NAMALWA (cell line): ENCODE data around the gene OXSM.

ENCODE experiments used
- DNase-seq: peaks from one replicate; pipeline ENCODE4 v3.0.0-alpha.2; 2015; ENCODE audit warnings: low spot score

The OXSM gene

GRCh38 chr3:25789596-25790556 lies at the start of gene OXSM:
Gene OXSM (plus strand): TSS chr3:25790090. CDS start chr3:25791021, 931 bp downstream.
- peak; percentile 97 for DNase-seq

GRCh38 chr3:25744470-25744869 lies 45.4 kb upstream of the OXSM start:
- DNase-seq = no peak

GRCh38 chr3:25747033-25747432 lies 42.9 kb upstream of the OXSM start:
- DNase-seq = no peak

- no peak for DNase-seq
Observed at GRCh38 chr3:25748189-25748588, 41.7 kb upstream of the OXSM start.

GRCh38 chr3:25749031-25749581 lies 40.8 kb upstream of the OXSM start:
- no peak for DNase-seq

GRCh38 chr3:25751048-25751447 lies 38.8 kb upstream of the OXSM start:
- DNase-seq = no peak

GRCh38 chr3:25751725-25752124 lies 38.2 kb upstream of the OXSM start:
- DNase-seq = no peak

- peak; percentile 34 for DNase-seq
Observed at GRCh38 chr3:25768851-25769250, 21.0 kb upstream of the OXSM start.

GRCh38 chr3:25775936-25776335 lies 14.0 kb upstream of the OXSM start:
- DNase-seq = no peak

GRCh38 chr3:25780618-25781017 lies 9.3 kb upstream of the OXSM start:
- no peak for DNase-seq

- DNase-seq = no peak
Observed at GRCh38 chr3:25781145-25781757, 8.6 kb upstream of the OXSM start.

GRCh38 chr3:25781758-25782594 lies 7.9 kb upstream of the OXSM start:
- peak; percentile 72 for DNase-seq

GRCh38 chr3:25782636-25782937 lies 7.3 kb upstream of the OXSM start:
- no peak for DNase-seq

- DNase-seq = peak; percentile 92
Observed at GRCh38 chr3:25782938-25783660, 6.8 kb upstream of the OXSM start, which contains the start of gene NGLY1. Gene NGLY1 (minus strand): TSS chr3:25783443. CDS start chr3:25783390, 53 bp downstream.

GRCh38 chr3:25783661-25784512 lies 6.0 kb upstream of the OXSM start:
- DNase-seq = peak; percentile 80

- no peak for DNase-seq
Observed at GRCh38 chr3:25784971-25785370, 4.9 kb upstream of the OXSM start.

GRCh38 chr3:25785826-25786225 lies 4.1 kb upstream of the OXSM start:
- DNase-seq = no peak

- no peak for DNase-seq
Observed at GRCh38 chr3:25787689-25788088, 2.2 kb upstream of the OXSM start.

- no peak for DNase-seq
Observed at GRCh38 chr3:25789209-25789595, 688 bp upstream of the OXSM start.

- DNase-seq = no peak
Observed at GRCh38 chr3:25801786-25802185, 11.9 kb downstream of the OXSM start.

GRCh38 chr3:25803833-25804232 lies 13.9 kb downstream of the OXSM start:
- DNase-seq = no peak
